ENCODE measurements around the gene SAE1.
"Not testable (repeated sequence)": the region's sequence is repeated elsewhere in the genome, so short reads cannot be mapped to it uniquely, and the experiment has no call there.

The SAE1 gene

GRCh38 chr19:47130589-47131227 lies at the start of gene SAE1:
Gene SAE1 (plus strand): TSS chr19:47130835. CDS start chr19:47130931, 96 bp downstream.
- in situ Hi-C loops (cut with MboI; ENCODE audit: low sequenced_read_pairs): no loop called here

- in situ Hi-C loops (cut with MboI; ENCODE audit: low sequenced_read_pairs): no loop called here
Measured at GRCh38 chr19:47081095-47081494, 49.5 kb upstream of the SAE1 start.

- in situ Hi-C loops (cut with MboI; ENCODE audit: low sequenced_read_pairs): no loop called here
Measured at GRCh38 chr19:47082493-47082892, 48.1 kb upstream of the SAE1 start.

- in situ Hi-C loops (cut with MboI; ENCODE audit: low sequenced_read_pairs): no loop called here
Measured at GRCh38 chr19:47084879-47085439, 45.7 kb upstream of the SAE1 start.

GRCh38 chr19:47086280-47086679 lies 44.4 kb upstream of the SAE1 start:
- in situ Hi-C loops (cut with MboI; ENCODE audit: low sequenced_read_pairs): no loop called here

GRCh38 chr19:47089767-47090350 lies 40.8 kb upstream of the SAE1 start:
- in situ Hi-C loops (cut with MboI; ENCODE audit: low sequenced_read_pairs): no loop called here

- in situ Hi-C loops (cut with MboI; ENCODE audit: low sequenced_read_pairs): no loop called here
Measured at GRCh38 chr19:47093254-47093653, 37.4 kb upstream of the SAE1 start.

- in situ Hi-C loops (cut with MboI; ENCODE audit: low sequenced_read_pairs): no loop called here
Measured at GRCh38 chr19:47093841-47094240, 36.8 kb upstream of the SAE1 start.

GRCh38 chr19:47094557-47095475 lies 35.8 kb upstream of the SAE1 start:
- in situ Hi-C loops (cut with MboI; ENCODE audit: low sequenced_read_pairs): no loop called here

GRCh38 chr19:47095476-47096099 lies 35.0 kb upstream of the SAE1 start:
- in situ Hi-C loops (cut with MboI; ENCODE audit: low sequenced_read_pairs): no loop called here

GRCh38 chr19:47096100-47096704 lies 34.4 kb upstream of the SAE1 start:
- in situ Hi-C loops (cut with MboI; ENCODE audit: low sequenced_read_pairs): no loop called here

GRCh38 chr19:47096721-47097120 lies 33.9 kb upstream of the SAE1 start:
- in situ Hi-C loops (cut with MboI; ENCODE audit: low sequenced_read_pairs): no loop called here

GRCh38 chr19:47097396-47098201 lies 33.0 kb upstream of the SAE1 start:
- in situ Hi-C loops (cut with MboI; ENCODE audit: low sequenced_read_pairs): no loop called here

- in situ Hi-C loops (cut with MboI; ENCODE audit: low sequenced_read_pairs): no loop called here
Measured at GRCh38 chr19:47098608-47099007, 32.0 kb upstream of the SAE1 start.

- in situ Hi-C loops (cut with MboI; ENCODE audit: low sequenced_read_pairs): no loop called here
Measured at GRCh38 chr19:47099576-47100050, 31.0 kb upstream of the SAE1 start.

- in situ Hi-C loops (cut with MboI; ENCODE audit: low sequenced_read_pairs): no loop called here
Measured at GRCh38 chr19:47100290-47100689, 30.3 kb upstream of the SAE1 start.

- in situ Hi-C loops (cut with MboI; ENCODE audit: low sequenced_read_pairs): not testable (repeated sequence)
Measured at GRCh38 chr19:47101116-47101515, 29.5 kb upstream of the SAE1 start.

GRCh38 chr19:47102346-47103060 lies 28.1 kb upstream of the SAE1 start:
- in situ Hi-C loops (cut with MboI; ENCODE audit: low sequenced_read_pairs): no loop called here

GRCh38 chr19:47104680-47105079 lies 26.0 kb upstream of the SAE1 start:
- in situ Hi-C loops (cut with MboI; ENCODE audit: low sequenced_read_pairs): no loop called here
